ENCODE measurements around the gene LSM3. TPM values are rescaled to one million over a fixed set of nuclear protein-coding genes. Genes with fewer than 3 reads are reported as not detected.

Gene LSM3
- total and polyA plus RNA-seq, 3 experiments from 2014 or later: 22.9 to 26.6 (median 25.8) TPM

DNA sequence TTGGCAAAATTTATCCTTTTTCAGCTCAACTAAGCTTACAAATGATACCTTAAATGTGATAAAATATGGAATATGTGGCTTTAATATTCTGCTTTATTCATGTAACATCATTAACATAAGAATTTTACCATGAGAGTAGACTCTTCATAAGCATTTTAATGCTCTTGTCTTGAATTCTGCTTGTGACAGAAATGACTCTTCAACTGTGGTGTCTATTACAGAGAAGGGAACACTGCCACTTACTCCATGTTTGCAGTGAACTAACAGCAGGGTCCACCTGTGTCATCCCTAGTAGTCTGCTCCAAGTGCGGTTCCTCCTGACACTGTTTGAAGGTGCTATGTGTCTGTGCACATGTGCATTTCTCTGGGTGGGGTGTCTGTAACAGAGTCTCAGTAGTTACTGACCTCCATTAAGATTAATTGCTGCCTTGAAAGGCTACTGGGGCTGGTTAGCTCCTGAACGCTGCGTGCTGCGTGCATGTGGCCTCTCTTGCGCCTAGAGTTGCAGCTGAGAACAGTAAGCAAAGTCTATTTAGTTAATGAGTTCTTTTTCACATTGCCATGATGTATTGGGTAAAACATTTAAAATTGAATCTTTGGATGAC is 8.3 kb downstream of the LSM3 start:
- H3K4me3 Mint-ChIP-seq: no peak overlapping the region
- H3K27ac Mint-ChIP-seq: peak overlapping the region in 1 of 8 donors; percentile 6
- peaks cover 48 to 77% (median 68%) of the 10 kb centered on the region in 3 donors for H3K4me1 Mint-ChIP-seq
- no peaks in the 10 kb centered on the region for H3K27me3 Mint-ChIP-seq
- no peaks in the 10 kb centered on the region for H3K9me3 ChIP-seq (ENCODE audit: low read length)
- H3K27me3 ChIP-seq (ENCODE audit: insufficient read depth, low read length, poor library complexity, severe bottlenecking): no peaks in the 10 kb centered on the region
- no peak overlapping the region for H3K4me3 ChIP-seq (ENCODE audit: low read length)
- CTCF ChIA-PET: interaction anchor here (1.7 kb wide), 1 partner anchor 16 kb away, joined by 4 read pairs; no protein-coding TSS in a partner anchor
- H3K36me3 Mint-ChIP-seq: peaks cover 19 to 73% (median 32%) of the 10 kb centered on the region in 3 donors
- no peak for DNase-seq
- H3K27ac ChIP-seq (ENCODE audit: low read depth, low read length): no peak overlapping the region
- H3K36me3 ChIP-seq (ENCODE audit: insufficient read depth, low read length): peaks cover 22% of the 10 kb centered on the region
- no peaks in the 10 kb centered on the region for H3K9me3 Mint-ChIP-seq
- POLR2A ChIA-PET: no interaction called here
- H3K4me1 ChIP-seq (ENCODE audit: insufficient read depth, low read length): no peaks in the 10 kb centered on the region

DNA sequence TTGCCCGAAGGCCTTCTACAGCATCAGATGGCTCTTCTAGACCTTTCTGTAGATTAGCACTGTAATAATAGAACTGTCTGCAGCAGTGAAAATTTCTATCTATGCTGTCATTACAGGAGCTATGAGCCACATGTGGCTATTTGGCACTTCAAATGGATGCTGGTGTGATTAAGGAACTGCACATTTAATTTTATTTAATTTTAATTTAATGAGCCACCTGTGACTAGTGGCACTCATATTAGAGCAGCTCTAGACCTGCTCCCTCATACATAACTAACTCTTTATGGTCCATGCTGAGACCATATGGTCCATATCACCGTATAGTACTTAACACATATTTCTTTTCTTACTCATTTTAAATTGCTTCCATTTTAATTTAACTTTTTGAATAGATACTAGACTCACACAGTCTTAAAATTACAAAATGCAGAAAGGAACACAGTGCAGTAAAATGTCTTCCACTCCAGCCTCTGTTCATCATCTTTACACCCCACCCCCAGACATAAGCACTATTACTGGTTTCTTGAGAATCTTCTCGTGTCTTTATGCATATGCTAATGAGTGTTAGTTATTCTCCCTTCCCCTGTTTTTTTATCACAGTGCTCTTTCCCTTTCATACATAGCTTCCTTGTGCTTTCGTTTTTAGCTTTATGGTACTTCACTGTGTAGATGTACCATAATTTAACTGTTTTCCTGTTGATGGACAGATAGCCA is 9.6 kb downstream of the LSM3 start:
- peaks cover 19 to 60% (median 32%) of the 10 kb centered on the region in 3 donors for H3K36me3 Mint-ChIP-seq
- Histone ChIP-seq H3K4me3 (ENCODE audit: low read length) (no peak overlapping the region), H3K4me1 (ENCODE audit: insufficient read depth, low read length) (no peaks in the 10 kb centered on the region), H3K27ac (ENCODE audit: low read depth, low read length) (no peak overlapping the region), H3K36me3 (ENCODE audit: insufficient read depth, low read length) (peaks cover 9% of the 10 kb centered on the region), H3K27me3 (ENCODE audit: insufficient read depth, low read length, poor library complexity, severe bottlenecking) (no peaks in the 10 kb centered on the region), H3K9me3 (ENCODE audit: low read length) (no peaks in the 10 kb centered on the region)
- peaks cover 55 to 78% (median 69%) of the 10 kb centered on the region in 3 donors for H3K4me1 Mint-ChIP-seq
- CTCF ChIA-PET: interaction anchor here (1.6 kb wide), 1 partner anchor 15 kb away, joined by 5 read pairs; no protein-coding TSS in a partner anchor
- peak overlapping the region in 2 of 8 donors; percentile 12 to 20 for H3K27ac Mint-ChIP-seq
- POLR2A ChIA-PET: no interaction called here
- no peaks in the 10 kb centered on the region for H3K9me3 Mint-ChIP-seq
- no peaks in the 10 kb centered on the region for H3K27me3 Mint-ChIP-seq
- peak overlapping the region in 1 of 7 donors; percentile 65 for H3K4me3 Mint-ChIP-seq
- DNase-seq: no peak

DNA sequence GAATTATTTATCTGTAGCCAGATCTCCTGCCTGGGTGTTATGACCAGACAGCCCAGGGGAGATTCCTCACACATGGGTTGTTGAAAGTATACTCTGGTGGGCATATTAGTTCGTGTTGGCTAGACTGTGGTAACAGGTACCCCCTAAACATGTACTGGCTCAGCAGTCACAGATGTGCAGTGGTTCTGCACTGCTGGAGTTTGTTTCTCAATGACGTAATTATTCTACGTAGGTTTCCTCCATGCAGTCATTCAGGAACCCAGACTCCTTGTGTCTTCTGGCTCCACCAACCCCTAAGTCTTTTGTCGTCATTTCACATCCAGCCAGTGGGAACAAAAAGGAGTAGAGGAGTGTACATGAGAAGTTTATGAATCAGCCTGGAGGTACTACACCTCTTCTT is 16.2 kb downstream of the LSM3 start:
- Mint-ChIP-seq H3K27me3 (no peaks in the 10 kb centered on the region), H3K4me3 (no peak overlapping the region), H3K4me1 (peaks cover 37 to 40% (median 38%) of the 10 kb centered on the region in 3 donors), H3K9me3 (no peaks in the 10 kb centered on the region), H3K27ac (peak overlapping the region in 1 of 8 donors; percentile 48), H3K36me3 (peaks cover 9 to 64% (median 26%) of the 10 kb centered on the region in 3 donors)
- H3K4me1 ChIP-seq (ENCODE audit: insufficient read depth, low read length): no peaks in the 10 kb centered on the region
- DNase-seq: no peak
- no peaks in the 10 kb centered on the region for H3K9me3 ChIP-seq (ENCODE audit: low read length)
- H3K27me3 ChIP-seq (ENCODE audit: insufficient read depth, low read length, poor library complexity, severe bottlenecking): no peaks in the 10 kb centered on the region
- CTCF ChIA-PET: no interaction called here
- H3K4me3 ChIP-seq (ENCODE audit: low read length): no peak overlapping the region
- H3K36me3 ChIP-seq (ENCODE audit: insufficient read depth, low read length): peaks cover 6% of the 10 kb centered on the region
- POLR2A ChIA-PET: no interaction called here
- H3K27ac ChIP-seq (ENCODE audit: low read depth, low read length): no peak overlapping the region

DNA sequence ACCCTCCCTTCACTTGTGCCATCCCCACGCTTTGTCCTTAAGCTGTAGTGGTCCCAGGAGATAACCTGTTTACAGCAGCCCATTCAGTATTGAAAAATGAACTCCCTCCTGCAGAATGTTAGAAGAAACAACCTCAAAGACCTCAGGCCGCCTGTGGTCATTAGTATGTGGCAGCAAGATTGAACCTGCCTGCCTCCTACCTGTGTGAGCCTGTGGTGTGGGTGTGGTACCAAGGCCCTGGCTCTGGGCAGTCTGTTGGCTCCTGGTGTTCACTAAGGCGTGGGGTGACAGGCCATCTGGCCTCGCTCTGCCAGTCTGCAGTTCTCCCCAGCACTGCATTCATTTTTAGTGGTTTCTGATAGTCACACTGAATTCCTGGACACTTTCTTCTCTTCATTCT is 21.0 kb downstream of the LSM3 start:
- no peak overlapping the region for H3K4me3 Mint-ChIP-seq
- Histone ChIP-seq H3K4me3 (ENCODE audit: low read length) (no peak overlapping the region), H3K9me3 (ENCODE audit: low read length) (no peaks in the 10 kb centered on the region), H3K27ac (ENCODE audit: low read depth, low read length) (no peak overlapping the region), H3K27me3 (ENCODE audit: insufficient read depth, low read length, poor library complexity, severe bottlenecking) (no peaks in the 10 kb centered on the region), H3K36me3 (ENCODE audit: insufficient read depth, low read length) (peaks cover 6% of the 10 kb centered on the region), H3K4me1 (ENCODE audit: insufficient read depth, low read length) (no peaks in the 10 kb centered on the region)
- POLR2A ChIA-PET: no interaction called here
- DNase-seq: no peak
- H3K27me3 Mint-ChIP-seq: no peaks in the 10 kb centered on the region
- no peaks in the 10 kb centered on the region for H3K9me3 Mint-ChIP-seq
- H3K27ac Mint-ChIP-seq: peak overlapping the region in 1 of 8 donors; percentile 66
- CTCF ChIA-PET: interaction anchor here (1.5 kb wide), 1 partner anchor 262 kb away, joined by 3 read pairs; no protein-coding TSS in a partner anchor
- H3K4me1 Mint-ChIP-seq: peaks cover 5 to 8% (median 6%) of the 10 kb centered on the region in 3 donors
- H3K36me3 Mint-ChIP-seq: peaks cover 0 to 50% (median 19%) of the 10 kb centered on the region in 3 donors

DNA sequence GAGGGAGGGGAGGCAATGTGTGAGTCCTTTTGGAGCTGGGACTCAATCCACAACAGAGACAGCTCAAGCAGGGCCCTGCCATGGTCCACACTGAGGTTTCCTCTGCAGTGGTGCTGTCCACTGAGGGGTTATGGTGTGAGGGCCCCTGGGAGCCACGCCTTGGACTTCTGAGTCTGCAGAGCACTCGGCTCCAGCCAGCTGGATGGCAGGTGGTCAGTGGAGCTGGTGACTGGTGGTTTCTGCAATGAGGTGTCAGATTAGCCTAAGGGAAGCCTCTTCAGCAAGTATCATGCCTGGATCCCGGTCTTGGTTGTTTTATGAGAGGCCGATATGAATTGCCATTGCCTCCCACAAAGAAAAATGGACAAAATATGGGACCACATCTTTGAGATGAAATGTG is 21.7 kb downstream of the LSM3 start:
- Histone ChIP-seq H3K4me3 (ENCODE audit: low read length) (no peak overlapping the region), H3K27ac (ENCODE audit: low read depth, low read length) (no peak overlapping the region), H3K27me3 (ENCODE audit: insufficient read depth, low read length, poor library complexity, severe bottlenecking) (no peaks in the 10 kb centered on the region), H3K9me3 (ENCODE audit: low read length) (no peaks in the 10 kb centered on the region), H3K36me3 (ENCODE audit: insufficient read depth, low read length) (peaks cover 6% of the 10 kb centered on the region), H3K4me1 (ENCODE audit: insufficient read depth, low read length) (no peaks in the 10 kb centered on the region)
- no peaks in the 10 kb centered on the region for H3K9me3 Mint-ChIP-seq
- no peak for DNase-seq
- POLR2A ChIA-PET: no interaction called here
- peak overlapping the region in 1 of 8 donors; percentile 68 for H3K27ac Mint-ChIP-seq
- H3K4me1 Mint-ChIP-seq: peaks cover 5 to 6% (median 5%) of the 10 kb centered on the region in 3 donors
- no peak overlapping the region for H3K4me3 Mint-ChIP-seq
- no peaks in the 10 kb centered on the region for H3K27me3 Mint-ChIP-seq
- peaks cover 0 to 44% (median 19%) of the 10 kb centered on the region in 3 donors for H3K36me3 Mint-ChIP-seq
- CTCF ChIA-PET: no interaction called here

DNA sequence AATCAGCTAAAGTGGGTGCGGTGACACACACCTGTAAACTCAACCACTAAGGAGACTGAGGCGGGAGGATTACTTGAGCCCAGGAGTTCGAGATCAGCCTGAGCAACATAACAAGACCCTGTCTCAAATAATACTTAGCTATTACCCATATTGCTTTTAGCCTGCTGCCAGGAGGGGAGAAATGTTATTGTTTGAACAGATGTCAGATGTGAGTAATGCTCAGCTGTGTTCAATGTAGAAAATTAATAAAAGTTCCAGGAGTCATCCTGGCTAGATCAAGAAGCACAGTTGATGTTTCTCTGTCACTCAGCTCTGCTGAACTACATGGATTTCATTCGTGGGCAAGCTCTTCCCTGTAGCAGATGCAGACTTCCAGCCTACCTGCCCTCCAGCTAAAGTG is 22.2 kb downstream of the LSM3 start:
- H3K27me3 Mint-ChIP-seq: no peaks in the 10 kb centered on the region
- Histone ChIP-seq H3K27ac (ENCODE audit: low read depth, low read length) (no peak overlapping the region), H3K36me3 (ENCODE audit: insufficient read depth, low read length) (peaks cover 6% of the 10 kb centered on the region), H3K27me3 (ENCODE audit: insufficient read depth, low read length, poor library complexity, severe bottlenecking) (no peaks in the 10 kb centered on the region), H3K4me1 (ENCODE audit: insufficient read depth, low read length) (no peaks in the 10 kb centered on the region), H3K4me3 (ENCODE audit: low read length) (no peak overlapping the region), H3K9me3 (ENCODE audit: low read length) (no peaks in the 10 kb centered on the region)
- no peak overlapping the region for H3K27ac Mint-ChIP-seq
- no peak overlapping the region for H3K4me3 Mint-ChIP-seq
- peaks cover 5 to 6% (median 5%) of the 10 kb centered on the region in 3 donors for H3K4me1 Mint-ChIP-seq
- ChIA-PET POLR2A (no interaction called here), CTCF (no interaction called here)
- H3K9me3 Mint-ChIP-seq: no peaks in the 10 kb centered on the region
- DNase-seq: no peak
- peaks cover 0 to 41% (median 19%) of the 10 kb centered on the region in 3 donors for H3K36me3 Mint-ChIP-seq

DNA sequence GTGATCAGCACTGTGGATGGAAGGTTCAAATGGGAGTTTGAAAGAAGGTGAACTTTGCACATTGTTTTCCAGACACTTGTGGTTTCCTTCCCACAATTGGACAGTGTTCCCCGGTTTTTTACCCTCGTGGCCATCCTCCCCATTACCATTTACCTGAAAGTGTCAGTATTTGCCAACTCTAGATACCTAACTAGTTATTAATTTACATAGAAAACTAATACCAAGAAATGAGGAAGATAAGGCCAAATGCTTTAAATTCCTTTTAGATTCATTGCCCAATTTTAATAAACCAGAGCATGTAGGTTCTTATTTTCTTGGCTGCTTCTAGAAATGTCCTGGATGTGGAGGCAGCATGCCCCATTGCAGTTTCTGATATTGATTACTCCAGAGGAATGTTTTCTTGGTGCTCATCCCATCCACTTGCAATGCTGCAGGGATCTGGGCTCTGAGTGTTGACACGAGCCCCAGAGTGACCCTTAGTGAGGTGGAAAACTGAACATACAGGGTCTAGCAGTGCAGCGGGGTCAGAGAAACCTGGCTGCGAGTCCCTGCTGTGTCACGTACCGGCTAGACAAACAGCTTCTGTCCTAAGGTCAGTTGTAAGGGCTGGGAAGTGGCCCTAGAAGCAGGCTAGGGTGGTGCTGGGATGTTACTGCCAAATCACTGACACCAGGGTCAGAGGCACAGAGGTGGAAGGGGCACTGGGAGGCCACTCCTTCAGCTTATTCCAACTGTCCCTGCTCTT is 23.5 kb downstream of the LSM3 start:
- no peaks in the 10 kb centered on the region for H3K27me3 Mint-ChIP-seq
- Histone ChIP-seq H3K9me3 (ENCODE audit: low read length) (no peaks in the 10 kb centered on the region), H3K36me3 (ENCODE audit: insufficient read depth, low read length) (peaks cover 6% of the 10 kb centered on the region), H3K27ac (ENCODE audit: low read depth, low read length) (no peak overlapping the region), H3K27me3 (ENCODE audit: insufficient read depth, low read length, poor library complexity, severe bottlenecking) (no peaks in the 10 kb centered on the region), H3K4me3 (ENCODE audit: low read length) (no peak overlapping the region), H3K4me1 (ENCODE audit: insufficient read depth, low read length) (no peaks in the 10 kb centered on the region)
- H3K4me1 Mint-ChIP-seq: peaks cover 5 to 6% (median 5%) of the 10 kb centered on the region in 3 donors
- no peak overlapping the region for H3K4me3 Mint-ChIP-seq
- H3K36me3 Mint-ChIP-seq: peaks cover 0 to 30% (median 18%) of the 10 kb centered on the region in 3 donors
- no peaks in the 10 kb centered on the region for H3K9me3 Mint-ChIP-seq
- no peak for DNase-seq
- ChIA-PET POLR2A (interaction anchor here (0.8 kb wide), 1 partner anchor 8 kb away, joined by 3 read pairs; no protein-coding TSS in a partner anchor), CTCF (interaction anchor here (1.7 kb wide), 1 partner anchor 15 kb away, joined by 4 read pairs; no protein-coding TSS in a partner anchor)
- peak overlapping the region in 2 of 8 donors; percentile 34 to 37 for H3K27ac Mint-ChIP-seq
